Upper lobe of right lung (tissue), 1 donor: ENCODE measurements around the gene RSPRY1. TPM values are rescaled to one million over a fixed set of nuclear protein-coding genes. Genes with fewer than 3 reads are reported as not detected.
A peak's percentile ranks its signal among the peaks of the same experiment; 100 is the strongest.

Experiments
- ATAC-seq: fragments of 200-7000 bp; cut with Tn5 transposase; one replicate; pipeline ENCODE4 v1.9.1; 2020; ENCODE audit warnings: mild to moderate bottlenecking, moderate library complexity
- DNase-seq: peaks from one replicate; pipeline ENCODE4 v3.0.0-alpha.2; 2020
- H3K27ac ChIP-seq: fragments of 200-600 bp; one replicate; pipeline ENCODE4 v1.8.0; 2022
- H3K27me3 ChIP-seq: fragments of 200-600 bp; one replicate; pipeline ENCODE4 v1.8.0; 2022; ENCODE audit warnings: mild to moderate bottlenecking
- H3K36me3 ChIP-seq: fragments of 200-600 bp; one replicate; pipeline ENCODE4 v1.8.0; 2022
- H3K4me1 ChIP-seq: fragments of 200-600 bp; one replicate; pipeline ENCODE4 v1.8.0; 2022
- H3K4me3 ChIP-seq: fragments of 200-600 bp; one replicate; pipeline ENCODE4 v1.8.0; 2022; ENCODE audit warnings: mild to moderate bottlenecking
- H3K9me3 ChIP-seq: fragments of 200-600 bp; one replicate; pipeline ENCODE4 v1.8.0; 2022
- intact Hi-C: fragments of 100-400 bp; cut with DNase I; formaldehyde crosslinking; loops from one replicate; pipeline ENCODE4 v1.11.0; 2022
- total RNA-seq: library from RNA; stranded (reverse); fragmentation: NEBNext Ultra II Directional; extraction: Animal tissue kit (Norgen Biotek cat#: 25700); gene quantifications from one replicate; pipeline ENCODE4 v1.2.1, GENCODE V29; 2021
- TF ChIP-seq, protein P1 (sequence below): fragments of 200-600 bp; IDR thresholded peaks from one replicate; pipeline ENCODE4 v1.8.0; 2022; ENCODE audit warnings: antibody characterized with exemption
- donor health status: DM: no; HTN: yes; CAD: no; lungs with severe emphysema.

The RSPRY1 gene
- total RNA-seq, 1 donor from 2014 or later, result 36.2 TPM

DNA sequence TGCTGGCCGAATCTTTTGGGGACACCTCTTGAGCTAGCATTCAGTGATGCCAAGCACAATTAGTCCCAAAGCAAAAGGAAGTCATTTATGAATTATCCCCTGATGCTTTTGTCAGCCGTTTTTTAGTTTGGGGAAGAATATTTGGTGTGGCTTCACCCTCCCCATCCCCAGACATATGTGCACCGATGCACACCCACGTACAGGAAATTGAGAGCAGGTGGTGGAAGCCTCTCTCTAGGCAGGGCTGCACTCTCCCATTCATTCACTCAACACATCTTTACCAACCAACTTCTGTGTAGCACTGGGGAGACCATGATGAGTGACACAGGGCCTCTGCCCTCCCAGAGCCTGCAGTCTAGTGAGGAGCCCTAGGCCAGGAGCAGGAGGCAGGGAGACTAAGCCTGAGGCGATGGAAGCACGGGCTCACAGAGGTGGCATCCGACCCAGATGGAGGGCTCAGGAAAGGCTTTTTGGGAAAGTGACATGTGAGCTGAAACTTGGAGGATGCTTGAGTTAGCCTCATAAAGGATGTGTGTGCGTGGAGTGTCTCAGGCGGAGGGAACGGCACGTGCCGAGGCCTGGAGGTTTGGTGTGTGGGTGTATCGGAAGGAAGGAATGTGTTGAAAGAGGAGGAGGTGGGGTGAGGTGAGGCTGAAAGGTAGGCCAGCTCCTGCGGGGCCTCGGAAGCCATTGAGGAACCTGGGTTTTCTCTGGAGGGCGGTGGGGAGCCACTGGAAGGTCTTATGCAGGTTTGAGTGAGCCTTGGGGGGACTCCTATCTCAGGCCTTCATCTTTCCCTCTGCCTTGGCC is 44.1 kb upstream of the RSPRY1 start:
- intact Hi-C loops, result no loop called here
- DNase-seq (peak; percentile 64), ATAC-seq (peak; percentile 26)
- peak overlapping the region; percentile 42 for H3K27ac ChIP-seq
- peaks cover 52% of the 10 kb centered on the region for H3K4me1 ChIP-seq
- no peaks in the 10 kb centered on the region for H3K27me3 ChIP-seq
- H3K9me3 ChIP-seq, result no peaks in the 10 kb centered on the region
- no peak overlapping the region for H3K4me3 ChIP-seq
- TF ChIP-seq, protein P1, sequence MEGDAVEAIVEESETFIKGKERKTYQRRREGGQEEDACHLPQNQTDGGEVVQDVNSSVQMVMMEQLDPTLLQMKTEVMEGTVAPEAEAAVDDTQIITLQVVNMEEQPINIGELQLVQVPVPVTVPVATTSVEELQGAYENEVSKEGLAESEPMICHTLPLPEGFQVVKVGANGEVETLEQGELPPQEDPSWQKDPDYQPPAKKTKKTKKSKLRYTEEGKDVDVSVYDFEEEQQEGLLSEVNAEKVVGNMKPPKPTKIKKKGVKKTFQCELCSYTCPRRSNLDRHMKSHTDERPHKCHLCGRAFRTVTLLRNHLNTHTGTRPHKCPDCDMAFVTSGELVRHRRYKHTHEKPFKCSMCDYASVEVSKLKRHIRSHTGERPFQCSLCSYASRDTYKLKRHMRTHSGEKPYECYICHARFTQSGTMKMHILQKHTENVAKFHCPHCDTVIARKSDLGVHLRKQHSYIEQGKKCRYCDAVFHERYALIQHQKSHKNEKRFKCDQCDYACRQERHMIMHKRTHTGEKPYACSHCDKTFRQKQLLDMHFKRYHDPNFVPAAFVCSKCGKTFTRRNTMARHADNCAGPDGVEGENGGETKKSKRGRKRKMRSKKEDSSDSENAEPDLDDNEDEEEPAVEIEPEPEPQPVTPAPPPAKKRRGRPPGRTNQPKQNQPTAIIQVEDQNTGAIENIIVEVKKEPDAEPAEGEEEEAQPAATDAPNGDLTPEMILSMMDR, result no peak
- H3K36me3 ChIP-seq, result no peaks in the 10 kb centered on the region

- no peaks in the 10 kb centered on the region for H3K9me3 ChIP-seq
- no peak for ATAC-seq
- intact Hi-C loops, result no loop called here
- TF ChIP-seq, protein P1, result no peak
- DNase-seq, result peak; percentile 58
- H3K27me3 ChIP-seq, result no peaks in the 10 kb centered on the region
- peak overlapping the region; percentile 28 for H3K27ac ChIP-seq
- H3K4me3 ChIP-seq, result no peak overlapping the region
- H3K4me1 ChIP-seq, result peaks cover 65% of the 10 kb centered on the region
- no peaks in the 10 kb centered on the region for H3K36me3 ChIP-seq
Measured at GRCh38 chr16:57143149-57143921, 42.8 kb upstream of the RSPRY1 start.

- intact Hi-C loops, result no loop called here
- no peaks in the 10 kb centered on the region for H3K27me3 ChIP-seq
- H3K4me1 ChIP-seq, result peaks cover 72% of the 10 kb centered on the region
- no peaks in the 10 kb centered on the region for H3K36me3 ChIP-seq
- no peak for ATAC-seq
- H3K4me3 ChIP-seq, result no peak overlapping the region
- TF ChIP-seq, protein P1, result no peak
- H3K9me3 ChIP-seq, result no peaks in the 10 kb centered on the region
- no peak for DNase-seq
- H3K27ac ChIP-seq, result peak overlapping the region; percentile 28
Measured at GRCh38 chr16:57144027-57144426, 42.1 kb upstream of the RSPRY1 start.

- TF ChIP-seq, protein P1, result no peak
- H3K27ac ChIP-seq, result peak overlapping the region; percentile 28
- no peaks in the 10 kb centered on the region for H3K36me3 ChIP-seq
- H3K27me3 ChIP-seq, result no peaks in the 10 kb centered on the region
- peak; percentile 1 for ATAC-seq
- peaks cover 68% of the 10 kb centered on the region for H3K4me1 ChIP-seq
- intact Hi-C loops, result no loop called here
- no peak overlapping the region for H3K4me3 ChIP-seq
- H3K9me3 ChIP-seq, result no peaks in the 10 kb centered on the region
- DNase-seq, result no peak
Measured at GRCh38 chr16:57145046-57146021, 40.8 kb upstream of the RSPRY1 start.

DNA sequence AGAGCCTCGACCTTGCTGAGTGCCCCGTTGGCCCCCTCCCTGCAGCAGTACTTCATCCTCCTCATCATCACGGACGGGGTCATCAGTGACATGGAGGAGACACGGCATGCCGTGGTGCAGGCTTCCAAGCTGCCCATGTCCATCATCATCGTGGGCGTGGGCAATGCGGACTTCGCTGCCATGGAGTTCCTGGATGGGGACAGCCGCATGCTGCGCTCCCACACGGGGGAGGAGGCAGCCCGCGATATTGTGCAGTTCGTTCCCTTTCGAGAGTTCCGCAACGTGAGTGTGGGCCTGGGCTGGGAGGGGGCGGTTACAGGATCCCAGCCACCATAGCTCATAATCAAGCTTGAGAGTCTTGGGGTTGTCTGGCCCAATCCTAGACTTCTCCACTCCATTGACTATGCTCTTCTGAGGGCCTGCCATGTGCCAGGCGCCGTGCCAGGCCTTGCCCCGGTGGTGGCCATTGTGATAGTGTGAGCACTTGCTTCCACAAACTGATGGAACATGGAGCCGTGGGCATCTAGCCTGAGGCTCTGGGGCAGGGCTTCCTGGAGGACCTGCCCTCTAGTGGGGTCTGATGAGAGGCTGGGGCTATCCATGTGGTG is 40.0 kb upstream of the RSPRY1 start:
- TF ChIP-seq, protein P1, result no peak
- H3K27ac ChIP-seq, result peak overlapping the region; percentile 68
- no peak overlapping the region for H3K4me3 ChIP-seq
- H3K9me3 ChIP-seq, result no peaks in the 10 kb centered on the region
- H3K4me1 ChIP-seq, result peaks cover 63% of the 10 kb centered on the region
- ATAC-seq, result peak; percentile 5
- intact Hi-C loops, result no loop called here
- DNase-seq, result no peak
- H3K27me3 ChIP-seq, result no peaks in the 10 kb centered on the region
- no peaks in the 10 kb centered on the region for H3K36me3 ChIP-seq
